Stimulated activated CD4-positive, alpha-beta T cell treated with anti-CD3 and anti-CD28 coated beads, Interleukin-2, amount 100 ng/mL, for 24 hours (primary cell): Measurements from ENCODE around the gene PDE4D.
"Not testable (repeated sequence)": the region's sequence is repeated elsewhere in the genome, so short reads cannot be mapped to it uniquely, and the experiment has no call there.

Experiments used
- DNase-seq, 2 donors: peaks; one replicate each; pipeline ENCODE4 v3.0.0-alpha.2; 2020

Gene PDE4D

DNA sequence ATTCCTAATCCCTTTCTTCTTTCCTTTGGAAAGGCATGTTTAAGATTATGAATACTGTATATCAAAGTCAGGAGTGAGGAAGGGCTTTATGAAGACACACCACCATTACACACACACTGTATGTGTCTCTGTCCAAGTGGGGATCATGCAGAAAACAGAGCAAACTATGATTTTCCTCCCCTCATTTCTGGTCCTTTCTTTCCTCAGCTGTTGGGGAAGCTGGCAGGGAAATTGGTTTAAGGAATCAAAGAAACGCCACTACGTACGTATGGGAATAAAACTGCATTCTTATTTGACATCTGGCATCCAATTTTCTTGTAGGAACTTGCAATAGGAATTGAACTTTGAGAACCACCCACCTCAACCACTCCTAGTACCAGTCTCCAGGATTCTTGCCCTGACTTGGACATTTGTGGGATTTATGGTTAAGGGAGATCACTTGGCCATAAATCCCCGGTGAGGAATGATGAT, 125.8 kb downstream of the PDE4D start:
- no peak for DNase-seq

DNA sequence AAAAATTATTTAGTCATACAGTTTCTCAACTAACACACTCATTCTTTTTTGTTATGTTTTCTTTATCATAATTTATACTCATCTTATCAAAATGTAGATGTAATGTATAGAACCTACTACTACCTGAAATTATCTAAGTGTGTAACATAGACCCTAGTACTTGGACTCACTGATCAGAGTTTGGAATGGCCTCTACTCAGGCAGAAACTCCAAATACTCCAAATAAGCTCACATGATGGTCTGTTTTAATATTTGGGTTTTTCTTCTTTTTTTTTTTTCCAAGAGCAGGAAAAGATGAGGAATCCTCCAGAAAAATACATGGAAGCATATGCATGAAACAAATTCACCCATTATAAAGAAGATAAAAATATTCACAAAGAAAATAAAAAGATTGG, 126.3 kb downstream of the PDE4D start:
- DNase-seq, result no peak

DNA sequence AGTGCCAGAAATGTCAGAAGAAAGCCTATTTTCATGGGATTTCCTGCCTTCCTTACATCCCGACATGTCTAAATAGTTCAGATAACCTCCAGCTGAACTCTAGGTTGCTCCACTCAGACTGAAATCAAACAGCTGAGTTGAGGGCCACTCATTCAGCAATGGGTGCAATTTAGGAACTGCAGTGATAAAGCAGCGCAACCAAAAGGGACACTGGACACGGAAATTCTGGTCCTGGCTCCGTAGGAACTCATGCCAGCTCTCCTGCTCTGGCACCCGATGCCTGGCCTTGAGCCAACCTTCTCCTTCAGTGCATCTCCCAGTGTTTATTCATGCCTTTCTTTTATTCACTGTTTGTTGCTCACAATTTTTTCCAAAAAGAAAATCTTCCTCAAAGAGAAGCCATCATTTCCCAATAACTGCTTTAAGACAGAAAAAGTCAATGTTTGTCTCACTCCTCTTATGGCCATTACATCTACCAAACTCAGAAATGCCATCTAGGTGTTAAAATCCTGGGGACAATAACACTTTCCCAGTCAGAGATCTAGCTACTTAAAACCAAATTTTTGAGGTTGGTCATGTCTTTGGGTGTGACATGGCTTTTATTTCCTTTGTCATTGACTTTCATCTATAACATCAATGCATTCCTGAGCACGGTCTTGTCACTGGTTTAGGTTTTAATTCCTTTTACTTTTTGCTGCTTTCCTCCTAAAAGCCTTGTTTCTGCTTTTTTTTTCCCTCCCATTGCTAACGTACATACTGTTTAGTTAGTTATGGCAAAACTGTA, 126.9 kb downstream of the PDE4D start:
- DNase-seq, result no peak

DNA sequence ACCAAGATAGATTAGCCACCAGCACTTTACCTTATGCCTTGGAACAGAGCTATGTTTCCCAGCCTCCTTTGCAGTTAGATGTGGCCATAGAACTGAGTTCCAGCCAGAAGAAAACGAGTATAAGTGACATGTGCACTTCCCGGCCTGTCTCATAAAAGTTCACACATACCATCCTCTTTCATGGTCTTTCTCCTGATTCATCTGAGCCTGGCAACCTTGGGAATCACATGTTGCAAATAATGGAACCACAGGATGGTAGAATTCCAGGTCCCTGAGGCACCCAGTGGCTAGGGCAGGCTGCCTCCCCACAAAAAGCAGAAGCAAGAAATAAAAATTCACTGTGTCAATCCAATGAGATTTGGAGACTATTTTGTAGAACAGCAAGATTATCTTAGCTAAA, 128.1 kb downstream of the PDE4D start:
- DNase-seq, result no peak

DNA sequence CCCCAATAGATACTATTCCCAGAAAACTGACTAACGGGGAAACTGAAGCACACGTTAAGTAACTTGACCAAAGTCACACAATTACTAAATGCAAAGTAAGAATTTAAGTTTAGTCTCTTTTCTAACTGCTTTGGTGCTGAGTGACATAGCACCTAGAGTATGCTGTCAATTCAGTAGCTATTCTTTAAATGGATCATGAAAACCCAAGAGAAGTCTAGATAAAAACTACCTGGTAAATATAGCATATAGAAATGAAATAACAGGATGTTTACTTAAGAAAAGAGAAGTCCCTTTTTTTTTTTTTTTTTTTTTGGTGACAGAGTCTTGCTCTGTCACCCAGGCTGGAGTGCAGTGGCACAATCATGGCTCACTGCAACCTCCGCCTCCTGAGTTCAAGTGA, 129.2 kb downstream of the PDE4D start:
- DNase-seq, result no peak

GRCh38 chr5:59763541-59763940, 130.0 kb downstream of the PDE4D start:
- no peak for DNase-seq

- DNase-seq, result not testable (repeated sequence)
These were observed 131.3 kb downstream of the PDE4D start for GRCh38 chr5:59762232-59762631.

GRCh38 chr5:59760785-59761348, 132.7 kb downstream of the PDE4D start:
- DNase-seq, result no peak

DNA sequence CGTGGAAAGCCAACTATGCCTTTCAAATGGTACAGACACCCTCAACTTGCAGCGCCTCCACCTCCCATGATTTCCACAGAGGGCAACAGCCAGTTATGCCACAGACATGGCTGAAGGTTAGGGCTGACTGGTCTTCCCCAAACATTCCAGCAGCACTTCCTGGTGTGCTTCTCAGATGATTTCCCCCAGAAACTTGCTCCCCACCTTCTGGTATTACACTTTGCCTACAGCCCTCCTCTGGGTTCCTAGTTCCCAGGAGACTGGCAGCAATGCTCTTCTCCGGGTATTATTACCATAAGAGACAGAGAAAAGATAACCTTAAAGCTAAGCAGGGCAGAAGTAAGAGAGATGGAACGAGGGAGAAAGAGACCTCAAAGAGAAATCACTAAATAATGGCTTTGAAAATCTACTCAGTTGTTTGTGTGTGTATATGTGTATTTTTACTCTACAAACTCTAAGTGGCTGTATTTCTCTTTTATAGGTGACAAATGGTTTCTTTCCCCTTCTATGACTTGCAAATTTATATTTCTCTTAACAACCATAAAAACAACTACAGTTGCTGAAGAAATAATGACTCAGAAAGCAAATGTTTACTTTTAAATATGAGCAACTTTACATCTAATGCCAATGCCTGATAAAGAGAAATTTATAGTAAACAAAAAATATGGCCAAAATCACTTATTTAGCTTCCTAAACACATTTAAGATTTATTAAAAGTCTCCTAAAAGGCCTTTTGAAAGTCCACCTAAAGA, 133.8 kb downstream of the PDE4D start:
- DNase-seq, result no peak

DNA sequence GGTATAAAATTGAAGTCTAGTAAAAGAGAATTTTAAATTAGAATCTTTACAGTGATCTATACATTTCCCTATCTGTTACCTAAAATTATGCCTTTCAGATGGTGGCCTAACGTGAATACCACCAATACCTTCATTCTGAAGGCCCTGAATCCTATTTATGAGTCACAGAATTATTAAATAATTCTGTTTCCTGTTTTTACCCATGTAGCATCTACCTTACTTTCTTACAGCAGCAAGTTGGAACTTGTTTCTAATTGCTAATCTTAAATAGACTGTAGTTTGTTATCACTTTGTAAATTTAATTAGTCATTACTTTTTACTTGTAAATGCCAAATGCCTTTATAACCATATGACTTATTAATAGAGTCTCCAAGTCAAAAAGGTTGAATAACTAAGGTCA, 135.0 kb downstream of the PDE4D start:
- no peak for DNase-seq

- DNase-seq, result no peak
These were observed 136.1 kb downstream of the PDE4D start for GRCh38 chr5:59757442-59757841.

DNA sequence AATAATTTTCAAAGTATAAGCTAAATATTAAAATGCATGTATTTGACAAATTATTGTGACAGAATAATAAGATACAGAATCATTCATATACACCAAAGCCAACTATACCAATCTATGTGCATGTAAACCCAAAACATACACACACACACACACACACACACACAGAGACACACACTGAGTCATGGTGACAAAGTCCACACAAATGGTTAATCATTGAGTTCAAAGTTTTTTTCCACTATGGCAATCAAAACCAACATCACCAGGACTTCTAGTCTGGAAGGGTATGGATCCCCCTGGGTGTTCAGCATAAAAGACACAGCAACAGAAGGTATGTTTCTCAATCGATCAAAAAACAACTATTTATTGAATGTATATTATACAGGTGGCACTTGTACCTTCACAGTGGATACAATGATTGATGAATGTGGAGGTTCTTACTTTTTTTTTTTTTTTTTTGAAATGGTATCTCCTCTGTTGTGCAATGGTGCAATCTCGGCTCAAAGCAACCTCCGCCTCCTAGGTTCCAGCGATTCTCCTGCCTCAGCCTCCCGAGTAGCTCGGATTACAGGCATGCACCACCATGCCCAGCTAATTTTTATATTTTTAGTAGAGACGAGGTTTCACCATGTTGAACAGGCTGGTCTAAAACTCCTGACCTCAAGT, 137.0 kb downstream of the PDE4D start:
- DNase-seq, result no peak

- DNase-seq, result no peak
These were observed 138.1 kb downstream of the PDE4D start for GRCh38 chr5:59755476-59755875.

- DNase-seq, result no peak
These were observed 139.9 kb downstream of the PDE4D start for GRCh38 chr5:59753599-59753998.

DNA sequence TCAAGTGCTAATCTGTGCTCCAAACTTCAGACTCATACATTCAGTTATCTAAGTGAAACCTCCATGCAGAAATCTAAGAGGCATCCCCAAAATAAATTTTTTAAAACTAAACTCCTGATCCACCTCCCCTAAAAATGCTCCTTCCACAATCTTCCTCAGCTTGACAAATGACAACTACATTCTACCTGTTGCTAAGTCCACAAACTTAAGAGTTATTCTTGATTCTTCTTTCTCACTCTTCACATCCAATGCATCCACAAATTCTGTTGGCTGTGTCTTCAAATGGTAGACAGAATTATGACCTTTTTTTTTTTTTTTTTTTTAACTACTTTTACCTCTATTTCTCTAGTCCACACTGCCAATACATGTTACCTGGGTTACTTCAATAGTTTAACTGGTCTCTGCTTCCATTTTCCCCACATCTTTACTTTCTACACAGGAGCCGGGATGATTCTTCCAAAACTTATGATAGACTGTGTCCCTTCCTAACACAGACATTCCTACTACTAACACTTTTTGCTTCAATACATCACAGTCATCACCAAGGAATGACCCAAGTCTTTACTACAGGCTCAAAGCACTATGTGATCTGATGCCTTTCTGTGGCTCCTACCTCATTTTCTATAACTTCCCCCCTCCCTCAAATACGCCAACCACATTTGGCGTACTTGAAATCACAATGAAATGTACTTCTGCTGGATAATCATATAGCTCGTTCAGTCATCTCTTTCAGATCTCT, 143.6 kb downstream of the PDE4D start:
- no peak for DNase-seq

GRCh38 chr5:59748036-59748663, 145.4 kb downstream of the PDE4D start:
- not testable (repeated sequence) for DNase-seq

- DNase-seq, result no peak
These were observed 147.2 kb downstream of the PDE4D start for GRCh38 chr5:59746241-59746765.

GRCh38 chr5:59745415-59745863, 148.1 kb downstream of the PDE4D start:
- DNase-seq, result no peak

DNA sequence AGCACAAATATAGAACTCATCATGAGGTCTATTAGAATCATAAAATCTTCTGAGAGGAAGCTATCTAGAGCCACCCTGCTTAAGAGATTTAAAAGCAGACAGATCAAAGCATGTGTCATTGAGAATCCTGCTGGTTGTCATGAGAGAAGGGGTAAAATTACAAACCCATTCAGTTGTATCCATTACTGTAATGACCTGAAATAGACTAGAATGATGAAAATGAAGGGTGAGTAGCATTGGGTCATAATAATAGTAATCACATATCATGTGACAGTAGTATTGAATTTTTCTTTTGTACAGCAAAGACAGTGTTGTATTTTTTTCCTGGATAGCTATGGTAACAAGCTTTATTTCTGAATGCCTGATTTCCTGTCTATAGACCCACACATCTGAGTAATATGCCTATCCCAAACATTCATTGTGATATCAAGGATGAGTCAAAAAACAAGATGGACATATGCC, 149.0 kb downstream of the PDE4D start:
- DNase-seq, result no peak

DNA sequence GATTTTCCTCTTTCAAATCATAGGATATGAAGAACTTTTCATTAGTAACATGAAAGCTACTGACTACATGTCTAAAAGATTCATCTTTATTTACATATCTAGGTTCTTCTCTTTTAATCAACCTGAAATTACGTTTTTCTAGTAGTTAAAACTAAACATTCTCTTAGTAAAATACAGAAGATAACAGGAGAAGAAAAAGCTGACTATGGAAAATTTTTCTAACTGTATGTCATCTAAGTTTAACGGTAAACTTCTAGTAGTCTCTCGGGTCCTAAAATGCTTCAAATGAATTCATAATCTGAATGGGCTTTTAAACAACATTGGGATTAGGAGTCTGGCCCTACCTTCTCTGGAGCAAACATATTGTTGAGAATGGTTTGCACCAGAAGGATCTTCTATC, 151.9 kb downstream of the PDE4D start:
- no peak for DNase-seq

DNA sequence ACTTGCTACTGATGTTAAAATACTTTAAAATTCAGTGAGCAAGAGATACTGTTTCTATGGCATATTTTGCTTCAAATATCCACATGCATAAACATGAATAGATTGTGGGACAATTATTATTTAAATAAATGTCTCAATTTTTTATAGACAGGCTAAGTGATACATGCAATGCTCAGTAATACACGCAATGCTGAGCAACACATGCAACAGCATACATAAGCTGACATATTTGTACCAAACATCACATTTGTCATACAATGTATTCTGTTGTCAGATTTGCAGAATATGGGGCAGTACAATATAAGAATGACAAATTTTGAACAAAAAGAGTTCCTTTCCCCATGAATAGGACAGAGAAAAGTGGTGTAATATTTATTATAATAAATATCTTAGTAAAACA, 155.5 kb downstream of the PDE4D start:
- no peak for DNase-seq

GRCh38 chr5:59732806-59733205, 160.7 kb downstream of the PDE4D start:
- DNase-seq, result no peak
